ENCODE measurements around the gene XPNPEP2.

Gene XPNPEP2

GRCh38 chrX:129781134-129781672 is 42.4 kb downstream of the XPNPEP2 start:
- DNase-seq: no peak

- no peak for DNase-seq
Observed at GRCh38 chrX:129781680-129782495, 43.1 kb downstream of the XPNPEP2 start.

- DNase-seq: no peak
Observed at GRCh38 chrX:129782706-129783105, 43.9 kb downstream of the XPNPEP2 start.

- no peak for DNase-seq
Observed at GRCh38 chrX:129783291-129783713, 44.5 kb downstream of the XPNPEP2 start.

GRCh38 chrX:129784371-129784770 is 45.6 kb downstream of the XPNPEP2 start:
- no peak for DNase-seq

GRCh38 chrX:129785160-129785947 is 46.6 kb downstream of the XPNPEP2 start:
- no peak for DNase-seq

GRCh38 chrX:129786210-129786651 is 47.5 kb downstream of the XPNPEP2 start:
- no peak for DNase-seq

GRCh38 chrX:129787336-129788055 is 48.7 kb downstream of the XPNPEP2 start:
- DNase-seq: no peak

- DNase-seq: no peak
Observed at GRCh38 chrX:129788527-129788926, 49.7 kb downstream of the XPNPEP2 start.

- no peak for DNase-seq
Observed at GRCh38 chrX:129790146-129790545, 51.4 kb downstream of the XPNPEP2 start.

GRCh38 chrX:129790808-129791207 is 52.0 kb downstream of the XPNPEP2 start:
- no peak for DNase-seq

- DNase-seq: no peak
Observed at GRCh38 chrX:129791336-129791735, 52.6 kb downstream of the XPNPEP2 start.

- no peak for DNase-seq
Observed at GRCh38 chrX:129791961-129792570, 53.3 kb downstream of the XPNPEP2 start.

- DNase-seq: no peak
Observed at GRCh38 chrX:129792586-129793291, 54.0 kb downstream of the XPNPEP2 start.

GRCh38 chrX:129793604-129794191 is 54.9 kb downstream of the XPNPEP2 start:
- no peak for DNase-seq

- DNase-seq: no peak
Observed at GRCh38 chrX:129795584-129795983, 56.8 kb downstream of the XPNPEP2 start.

- no peak for DNase-seq
Observed at GRCh38 chrX:129797251-129797906, 58.6 kb downstream of the XPNPEP2 start.

- DNase-seq: no peak
Observed at GRCh38 chrX:129798456-129798855, 59.7 kb downstream of the XPNPEP2 start.

- no peak for DNase-seq
Observed at GRCh38 chrX:129798888-129799287, 60.1 kb downstream of the XPNPEP2 start.

GRCh38 chrX:129800186-129800585 is 61.4 kb downstream of the XPNPEP2 start:
- DNase-seq: no peak

GRCh38 chrX:129802863-129803262 is 64.1 kb downstream of the XPNPEP2 start:
- DNase-seq: no peak

Data from NCI-H226 (cell line).